Stimulated activated CD4-positive, alpha-beta T cell treated with anti-CD3 and anti-CD28 coated beads, Interleukin-4, amount 100 ng/mL, for 24 hours (primary cell): ENCODE results near the gene CRABP1.

Experiments used
- DNase-seq: peaks from one replicate; pipeline ENCODE4 v3.0.0-alpha.2; 2020

The CRABP1 gene

DNA sequence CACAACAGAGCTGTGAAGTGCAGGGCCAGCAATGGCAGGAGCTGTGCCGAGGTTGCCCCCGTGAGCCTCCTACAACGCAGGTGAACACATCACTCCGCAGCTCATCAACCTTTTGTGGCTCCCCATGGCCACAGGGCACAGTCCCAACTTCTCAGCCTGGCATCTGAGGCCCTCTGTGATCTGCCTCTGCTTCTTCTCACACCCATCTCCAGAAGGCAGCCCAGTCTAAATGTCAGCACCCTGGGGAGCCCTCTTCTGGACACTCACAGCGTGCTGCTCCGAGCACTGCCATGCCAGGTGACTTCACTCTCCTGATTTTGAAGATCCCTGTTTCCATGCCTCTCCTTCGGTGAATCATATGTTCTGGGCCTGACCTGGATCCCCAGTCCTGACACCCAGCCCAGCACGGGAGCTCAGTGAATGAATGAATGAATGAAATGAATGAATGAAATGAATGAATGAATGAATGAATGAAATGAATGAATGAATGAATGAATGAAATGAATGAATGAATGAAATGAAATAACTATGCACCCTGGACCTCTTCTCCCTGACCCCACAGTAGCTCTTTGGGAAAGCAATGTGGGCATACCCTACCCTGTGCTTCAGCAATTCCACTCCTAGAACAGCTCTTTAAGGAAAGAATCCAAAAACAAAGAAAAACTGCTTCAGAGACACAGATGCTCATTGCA lies 22.9 kb upstream of the CRABP1 start:
- DNase-seq: no peak

DNA sequence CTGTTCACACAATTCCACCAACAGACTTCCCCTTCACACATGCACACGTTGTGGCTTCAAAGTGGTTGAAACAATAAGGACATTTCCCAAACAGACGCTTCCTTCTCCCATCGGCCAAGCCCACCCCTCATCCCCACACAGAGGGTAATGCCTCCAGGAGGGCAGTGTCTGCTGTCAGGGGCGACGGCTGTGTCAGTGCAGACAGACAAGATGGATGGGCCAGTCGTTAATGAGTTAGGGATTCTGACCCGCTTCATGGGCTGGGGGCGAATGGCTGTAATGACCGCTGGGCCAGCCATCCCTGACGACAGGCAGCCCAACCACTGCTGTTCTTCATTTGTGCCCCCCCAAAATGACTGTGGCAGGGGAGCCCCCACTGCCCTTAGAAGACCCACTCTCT lies 20.6 kb upstream of the CRABP1 start:
- no peak for DNase-seq

DNA sequence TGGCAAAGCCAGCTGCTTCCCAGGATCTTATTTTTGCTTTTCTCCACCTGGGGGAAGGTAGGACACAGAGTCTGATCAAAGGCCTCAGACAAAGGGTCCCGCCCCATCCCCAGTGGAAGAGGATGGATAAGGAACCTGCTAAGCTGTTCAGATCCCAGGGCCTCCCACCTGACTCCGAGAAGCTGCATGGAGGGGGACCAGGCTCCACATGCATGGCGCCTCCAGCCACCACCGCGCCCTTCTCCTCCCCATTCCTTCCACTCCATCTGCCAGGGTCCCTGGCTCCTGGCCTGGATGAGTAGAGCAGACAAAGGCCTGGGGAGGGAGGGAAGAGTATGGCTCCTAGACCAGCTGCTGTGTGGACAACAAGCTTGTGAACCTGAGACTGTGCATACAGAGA lies 20.0 kb upstream of the CRABP1 start:
- DNase-seq: no peak

DNA sequence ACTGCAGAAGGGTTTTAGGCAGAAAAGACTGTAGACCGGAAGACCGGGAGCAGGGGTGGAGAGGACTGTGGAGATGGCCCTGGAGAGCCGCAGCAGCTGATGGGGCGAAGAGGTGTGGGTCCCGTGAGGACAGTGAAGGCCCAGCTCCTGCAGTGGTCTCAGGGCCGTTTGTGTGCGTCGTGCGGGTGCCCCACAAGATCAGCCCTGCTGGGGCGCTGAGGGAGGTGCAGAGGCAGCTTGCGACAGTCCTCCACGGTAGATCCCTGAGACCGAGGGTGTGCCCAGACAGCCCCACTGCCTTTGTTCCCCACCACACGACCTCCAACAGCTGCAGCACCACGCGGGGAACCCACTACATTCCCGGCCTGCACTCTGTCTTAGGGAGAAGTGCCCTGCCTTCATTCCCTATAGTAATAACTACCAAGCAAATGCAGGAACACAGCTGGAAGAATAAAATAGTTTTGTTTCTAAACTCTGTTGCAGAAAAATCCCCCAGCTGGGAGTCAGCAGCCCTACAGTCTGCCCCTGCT lies 19.0 kb upstream of the CRABP1 start:
- no peak for DNase-seq

DNA sequence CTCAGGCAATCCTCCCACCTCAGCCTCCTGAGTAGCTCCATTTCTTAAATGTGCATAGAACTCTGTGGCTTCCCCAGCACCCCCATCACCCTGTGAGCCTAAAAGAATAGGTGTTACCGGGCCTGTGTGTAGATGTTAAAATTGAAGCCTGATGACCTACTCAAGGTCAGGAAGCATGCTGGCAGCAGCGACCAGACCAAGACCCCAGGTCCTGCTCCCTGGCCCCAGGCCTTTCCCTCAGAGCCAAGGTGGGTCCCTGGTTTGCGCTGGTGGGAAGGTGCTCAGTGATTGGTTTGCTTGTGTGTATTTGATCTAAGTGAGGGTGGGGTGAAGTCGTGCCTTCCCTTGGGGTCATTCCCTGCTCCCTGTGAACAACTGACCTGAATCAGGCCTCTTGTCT lies 18.4 kb upstream of the CRABP1 start:
- no peak for DNase-seq

DNA sequence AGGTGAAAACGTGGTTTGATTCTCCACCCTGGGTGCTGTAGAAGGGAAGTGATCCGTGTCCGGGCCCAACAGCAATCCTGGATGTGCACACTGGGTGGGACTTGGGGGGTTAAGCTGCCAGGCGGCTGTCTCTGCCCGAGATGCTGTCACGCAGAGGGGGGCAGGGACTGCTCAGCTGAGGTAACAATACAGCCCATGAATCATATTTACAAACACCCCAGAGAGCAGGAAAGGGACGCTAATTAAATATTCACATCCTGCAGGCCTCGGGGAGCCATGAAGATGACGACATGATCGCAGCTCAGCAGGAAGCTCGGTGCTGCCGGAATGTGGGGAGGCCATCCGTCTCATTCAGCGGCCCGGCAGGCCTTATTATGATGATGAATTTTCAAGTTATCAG lies 17.9 kb upstream of the CRABP1 start:
- no peak for DNase-seq

DNA sequence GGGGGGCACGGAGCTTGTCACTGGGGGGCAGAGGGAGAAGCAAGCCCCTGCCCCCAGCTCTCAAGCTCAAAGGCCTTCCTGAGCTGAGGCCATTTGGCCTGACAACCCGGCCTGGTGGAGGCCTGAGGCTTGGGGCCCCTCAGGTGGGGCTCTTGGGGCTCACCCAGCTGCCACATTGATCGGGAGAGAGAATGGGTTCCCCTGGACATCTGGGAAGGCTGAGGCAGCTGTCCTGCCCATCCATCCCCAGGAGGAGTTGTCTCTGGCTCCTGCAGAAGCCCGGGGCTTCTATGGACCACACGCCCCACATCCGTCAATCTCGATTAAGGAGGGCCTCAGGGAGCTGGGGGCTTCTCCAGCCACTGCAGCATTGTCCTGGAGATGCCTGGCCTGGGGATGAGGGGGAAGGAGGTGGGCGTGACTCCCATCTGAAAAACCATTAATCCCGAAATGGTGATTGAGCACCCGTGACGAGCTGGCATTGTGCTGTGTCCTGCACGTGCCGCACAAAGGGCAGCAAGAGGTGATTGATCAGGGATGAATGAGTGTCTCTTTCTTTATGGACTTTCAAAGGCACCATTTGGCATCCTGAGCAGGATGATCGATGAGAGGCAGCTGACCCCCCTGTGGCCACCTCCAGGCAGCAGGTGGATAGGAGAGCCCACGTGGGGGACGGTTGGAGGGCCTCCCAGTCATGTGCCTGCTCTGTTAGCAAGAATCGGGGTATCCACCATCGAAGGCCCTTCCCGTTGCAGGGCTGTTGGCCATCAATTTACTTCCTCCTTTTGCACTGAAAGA lies 17.2 kb upstream of the CRABP1 start:
- DNase-seq: no peak

DNA sequence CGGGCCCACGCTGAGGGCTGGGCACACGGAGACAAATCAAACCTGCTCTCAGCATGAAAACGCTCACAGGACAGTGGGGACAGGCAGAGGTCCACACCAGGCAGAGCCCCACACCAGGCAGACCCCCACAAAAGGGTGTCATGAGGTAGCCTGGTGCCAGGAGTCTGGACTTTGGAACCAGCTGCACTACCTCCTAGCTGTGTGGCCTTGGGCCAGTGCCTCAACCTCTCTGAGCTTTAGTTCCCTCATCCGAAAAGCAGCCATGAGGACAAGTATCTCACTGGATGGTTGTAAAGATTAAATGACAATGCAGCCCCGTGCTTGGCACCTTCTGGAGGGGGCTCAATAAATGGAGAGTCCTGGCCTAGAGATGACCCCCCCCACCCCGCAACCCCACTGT lies 16.5 kb upstream of the CRABP1 start:
- no peak for DNase-seq

DNA sequence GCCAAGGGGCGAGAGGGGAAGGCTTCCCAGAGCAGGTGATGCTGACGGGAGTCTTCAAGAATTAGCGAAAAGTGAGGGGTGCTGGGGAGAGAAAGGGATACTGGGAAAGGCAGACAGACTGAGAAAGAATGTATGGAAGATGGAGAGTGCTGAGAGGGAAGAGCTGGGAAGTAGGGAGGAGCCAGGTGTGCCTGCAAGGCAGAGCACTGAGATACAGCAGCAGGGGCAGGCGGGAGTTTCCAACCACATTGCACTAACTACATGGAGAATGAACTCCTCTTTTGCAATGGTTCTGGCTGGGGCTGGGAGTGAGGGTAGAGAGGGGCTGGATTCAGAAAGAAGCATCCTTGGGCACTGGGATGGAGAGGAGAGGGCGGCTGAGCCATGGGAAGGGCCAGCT lies 16.0 kb upstream of the CRABP1 start:
- no peak for DNase-seq

DNA sequence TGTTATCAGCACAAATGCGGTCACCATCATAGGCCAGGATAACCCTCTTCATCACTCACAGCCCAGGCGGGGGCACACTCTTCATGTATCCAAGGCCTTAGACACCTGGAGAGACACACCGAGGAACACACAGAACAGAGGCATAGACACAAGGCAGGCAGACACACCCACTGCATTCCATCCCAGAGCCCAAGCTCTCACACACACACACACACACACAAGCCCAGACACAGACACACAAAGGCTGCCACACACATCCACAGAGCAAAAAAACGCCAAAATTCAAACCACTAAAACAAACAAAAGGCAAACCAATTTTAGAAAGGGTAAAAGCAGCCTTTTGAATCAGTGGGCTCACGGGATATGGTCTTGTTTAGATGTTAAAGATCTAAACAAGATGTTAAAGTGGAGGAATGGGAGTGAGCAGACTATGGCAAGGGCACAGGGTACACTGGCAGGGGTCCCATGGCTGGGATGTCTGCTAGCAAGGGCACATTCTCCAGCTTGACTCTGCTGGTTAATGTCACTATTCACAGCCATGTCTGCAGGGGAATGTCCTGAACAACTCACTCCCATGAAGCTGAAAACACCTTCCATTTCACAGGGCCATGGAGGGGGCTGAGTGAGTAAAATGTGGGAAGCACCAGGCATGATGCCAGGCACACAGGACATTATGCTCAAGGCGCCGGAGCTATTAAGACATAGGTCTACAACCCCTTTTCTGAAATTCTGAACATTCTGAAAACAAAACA lies 14.9 kb upstream of the CRABP1 start:
- DNase-seq: no peak

DNA sequence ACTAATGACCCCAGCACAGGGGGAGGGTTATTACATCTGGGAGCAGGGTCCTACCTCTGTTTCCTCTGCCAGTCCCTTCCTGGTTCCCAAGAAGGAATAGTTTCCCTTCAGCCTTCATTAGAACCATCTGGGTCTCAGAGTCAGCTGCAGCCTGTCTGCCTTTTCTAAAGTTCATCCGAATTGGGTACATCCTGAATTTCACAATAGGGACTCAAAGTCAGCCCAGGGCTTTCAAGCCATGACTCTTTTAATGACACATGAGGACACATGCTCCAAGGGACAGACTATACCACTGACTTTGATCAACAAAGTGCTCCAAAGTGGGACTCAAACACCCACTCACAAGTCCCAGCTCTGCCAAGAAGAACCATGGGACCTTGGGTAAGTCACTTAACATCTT lies 12.7 kb upstream of the CRABP1 start:
- no peak for DNase-seq

DNA sequence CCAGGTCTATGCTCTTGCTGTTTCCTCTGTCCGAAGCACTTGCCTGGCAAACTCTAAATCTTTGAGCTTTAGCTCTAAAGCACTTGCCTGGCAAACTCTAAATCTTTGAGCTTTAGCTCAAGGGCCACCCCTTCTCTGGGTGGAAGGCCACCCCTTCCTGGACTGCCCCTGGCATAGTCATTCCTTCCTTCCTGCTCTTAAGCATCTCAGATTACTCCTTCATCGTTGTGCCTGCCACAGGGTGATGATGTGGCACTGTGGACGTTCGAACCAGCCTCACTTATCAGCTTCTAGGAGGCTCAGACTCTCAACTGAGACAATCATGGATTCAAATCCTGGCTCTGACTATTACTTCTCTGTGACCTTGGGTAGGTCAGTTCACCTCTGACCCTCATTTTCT lies 10.5 kb upstream of the CRABP1 start:
- no peak for DNase-seq

DNA sequence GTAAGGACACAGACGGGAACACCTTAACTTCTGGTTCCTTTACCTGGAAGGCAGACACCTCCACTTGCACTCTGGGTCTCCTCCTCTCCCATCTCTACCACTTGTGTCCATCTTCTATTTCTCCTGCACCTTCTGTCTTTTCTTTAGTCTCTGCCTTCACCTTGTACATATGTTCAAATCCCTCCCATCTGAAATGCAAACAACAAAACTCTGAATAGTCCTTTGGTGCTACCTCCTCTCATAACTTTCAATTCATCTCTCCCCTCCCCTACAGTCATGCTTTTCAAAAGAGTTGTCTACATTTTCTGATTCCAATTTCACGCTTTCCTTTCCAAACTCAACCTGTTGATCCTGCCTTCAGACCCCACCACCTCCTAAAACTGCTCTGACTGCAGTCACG lies 5.3 kb upstream of the CRABP1 start:
- no peak for DNase-seq

DNA sequence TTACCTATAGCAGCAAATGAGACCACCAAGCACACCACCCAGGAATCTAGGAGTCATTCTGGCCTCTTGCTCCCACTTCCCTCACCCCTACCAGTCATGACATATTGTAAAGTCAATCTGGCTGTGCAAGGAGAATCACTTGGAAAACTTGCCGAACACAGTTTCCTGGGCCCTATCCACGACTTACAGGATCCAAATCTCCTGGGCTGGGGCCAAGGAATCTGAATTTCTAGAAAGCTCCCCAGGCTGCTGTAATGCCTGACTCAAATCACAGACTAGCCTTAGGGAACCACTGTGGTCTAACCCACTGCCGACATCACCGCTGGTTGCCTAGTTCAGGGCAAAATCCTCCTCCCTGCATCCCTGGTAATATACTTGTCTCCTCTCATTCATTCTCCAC lies 4.2 kb upstream of the CRABP1 start:
- DNase-seq: no peak

DNA sequence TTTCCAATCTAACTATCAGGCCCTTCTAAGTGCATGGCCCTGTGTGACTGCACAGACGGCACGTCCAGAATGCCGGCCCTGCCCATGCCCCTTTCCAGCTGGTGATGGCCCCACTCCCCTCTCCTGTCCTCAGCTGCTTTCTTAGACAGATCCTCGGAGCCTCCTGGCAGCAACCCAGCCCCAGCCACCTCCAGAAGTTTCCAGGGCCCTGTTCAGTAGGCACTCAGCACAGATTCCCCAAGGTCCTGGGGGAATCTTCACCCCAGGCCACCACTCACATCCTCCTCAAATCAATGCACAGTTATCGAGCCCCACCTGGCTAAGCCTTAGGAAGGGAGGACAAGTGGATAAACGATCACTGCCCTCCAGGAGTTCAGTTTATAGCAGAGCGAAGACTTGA lies 1.4 kb upstream of the CRABP1 start:
- no peak for DNase-seq

DNA sequence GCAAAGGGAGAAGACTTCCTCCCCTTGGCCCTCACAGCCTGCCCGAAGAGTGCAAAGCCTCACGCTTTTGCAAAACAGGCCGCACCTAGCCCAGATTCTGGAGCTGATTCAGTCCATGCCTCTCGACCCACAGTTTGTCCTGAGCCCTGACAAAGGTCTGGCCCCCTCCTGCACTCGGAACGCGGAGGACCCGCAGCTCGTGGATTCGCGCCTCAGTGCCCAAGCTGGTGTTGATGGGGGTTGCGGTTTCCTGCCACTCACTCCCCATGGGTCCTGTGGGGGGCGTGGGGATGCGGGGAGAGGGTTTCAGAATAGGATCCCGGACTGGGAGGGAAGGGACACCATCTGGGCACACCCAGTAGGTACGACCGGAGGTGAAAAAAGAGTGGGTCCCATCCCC lies 594 bp upstream of the CRABP1 start:
- no peak for DNase-seq

DNA sequence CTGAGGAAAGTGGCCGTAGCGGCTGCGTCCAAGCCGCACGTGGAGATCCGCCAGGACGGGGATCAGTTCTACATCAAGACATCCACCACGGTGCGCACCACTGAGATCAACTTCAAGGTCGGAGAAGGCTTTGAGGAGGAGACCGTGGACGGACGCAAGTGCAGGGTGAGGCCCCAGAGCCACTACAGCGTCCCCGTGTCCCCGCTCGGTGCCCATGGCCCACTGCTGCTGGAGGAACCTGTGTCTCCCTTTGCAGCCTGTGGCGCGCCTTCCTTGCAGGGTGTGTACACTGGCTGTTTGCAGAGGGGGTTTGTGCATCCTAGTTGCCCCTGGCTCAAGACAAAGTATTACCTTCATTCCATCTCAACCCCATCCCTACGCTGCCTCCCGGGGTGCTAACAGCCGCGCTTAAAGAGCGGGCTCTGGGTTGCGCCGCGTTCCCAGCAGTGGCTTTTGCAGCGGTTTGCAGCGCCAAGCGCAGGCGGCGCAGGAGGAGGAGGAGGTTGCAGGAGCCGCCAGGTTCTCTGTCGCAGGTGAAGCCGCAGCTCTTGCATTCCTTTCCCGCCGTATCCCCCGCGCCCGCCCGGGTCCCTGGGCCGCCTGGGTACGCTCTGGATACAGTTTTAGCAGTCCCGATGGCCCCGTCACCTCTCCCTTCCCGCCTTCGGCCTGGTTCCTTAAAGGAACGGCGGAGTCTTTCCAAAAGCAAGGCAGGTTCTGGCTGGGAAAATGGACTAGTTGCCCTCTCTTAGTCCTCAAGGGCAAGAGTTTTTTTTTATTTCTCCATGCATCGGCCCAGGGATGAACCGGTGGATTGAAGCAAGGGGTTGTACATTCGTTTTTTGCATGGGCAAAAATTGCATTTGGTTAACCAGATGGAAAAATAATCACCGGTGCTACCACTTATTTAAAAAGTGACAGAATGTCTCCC lies 1.2 kb downstream of the CRABP1 start:
- no peak for DNase-seq

DNA sequence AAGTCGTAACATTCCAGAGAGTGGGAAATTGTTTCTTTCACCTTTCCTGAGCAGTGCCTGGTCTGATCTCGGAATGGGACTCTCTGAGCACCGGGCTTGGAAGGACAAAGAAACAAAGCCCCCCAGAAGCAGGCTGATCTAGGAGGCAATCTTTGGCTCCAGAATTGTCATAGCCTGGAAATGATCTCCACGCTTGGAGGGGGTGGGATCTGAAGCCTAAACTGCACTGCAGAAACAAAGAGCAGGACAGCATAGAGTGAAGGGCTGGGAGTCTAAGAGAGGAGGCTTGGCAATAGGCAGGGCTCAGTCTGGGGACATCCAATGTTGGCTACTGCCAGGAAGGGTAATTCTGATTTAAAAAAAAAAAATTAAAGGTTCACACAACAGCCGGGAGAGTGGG lies 1.9 kb downstream of the CRABP1 start:
- DNase-seq: no peak

DNA sequence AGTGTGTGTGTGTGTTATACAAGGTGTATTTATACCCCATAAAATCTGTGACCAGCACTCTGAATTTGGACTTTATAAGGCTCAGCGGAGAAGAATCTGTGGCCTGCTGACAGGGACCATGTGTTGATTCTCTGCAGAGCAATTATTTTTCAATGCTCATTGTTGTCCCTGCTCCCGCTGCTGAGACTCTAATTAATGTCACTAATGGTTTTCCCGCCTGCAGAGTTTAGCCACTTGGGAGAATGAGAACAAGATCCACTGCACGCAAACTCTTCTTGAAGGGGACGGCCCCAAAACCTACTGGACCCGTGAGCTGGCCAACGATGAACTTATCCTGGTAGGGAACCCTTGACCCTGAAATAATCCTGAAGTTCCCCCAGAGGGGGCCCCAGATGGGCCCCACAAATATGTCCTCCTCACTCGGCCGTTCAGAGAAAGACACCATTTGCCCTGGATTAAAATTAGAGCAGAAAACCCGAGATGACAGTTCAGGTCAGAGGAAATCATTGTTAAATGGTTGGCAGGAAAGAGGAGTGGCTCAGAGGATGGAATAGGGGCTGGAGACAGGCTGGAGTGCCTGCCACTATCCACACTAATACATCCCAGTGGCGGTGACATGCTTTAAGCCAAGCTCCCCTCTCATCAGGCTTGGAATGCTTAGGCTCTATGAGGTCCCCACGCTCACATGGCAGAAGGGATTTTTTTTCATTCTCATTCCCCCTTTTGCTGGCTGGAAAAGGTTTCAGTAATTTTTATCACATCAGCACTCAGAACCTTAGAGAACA lies 3.3 kb downstream of the CRABP1 start:
- DNase-seq: no peak

DNA sequence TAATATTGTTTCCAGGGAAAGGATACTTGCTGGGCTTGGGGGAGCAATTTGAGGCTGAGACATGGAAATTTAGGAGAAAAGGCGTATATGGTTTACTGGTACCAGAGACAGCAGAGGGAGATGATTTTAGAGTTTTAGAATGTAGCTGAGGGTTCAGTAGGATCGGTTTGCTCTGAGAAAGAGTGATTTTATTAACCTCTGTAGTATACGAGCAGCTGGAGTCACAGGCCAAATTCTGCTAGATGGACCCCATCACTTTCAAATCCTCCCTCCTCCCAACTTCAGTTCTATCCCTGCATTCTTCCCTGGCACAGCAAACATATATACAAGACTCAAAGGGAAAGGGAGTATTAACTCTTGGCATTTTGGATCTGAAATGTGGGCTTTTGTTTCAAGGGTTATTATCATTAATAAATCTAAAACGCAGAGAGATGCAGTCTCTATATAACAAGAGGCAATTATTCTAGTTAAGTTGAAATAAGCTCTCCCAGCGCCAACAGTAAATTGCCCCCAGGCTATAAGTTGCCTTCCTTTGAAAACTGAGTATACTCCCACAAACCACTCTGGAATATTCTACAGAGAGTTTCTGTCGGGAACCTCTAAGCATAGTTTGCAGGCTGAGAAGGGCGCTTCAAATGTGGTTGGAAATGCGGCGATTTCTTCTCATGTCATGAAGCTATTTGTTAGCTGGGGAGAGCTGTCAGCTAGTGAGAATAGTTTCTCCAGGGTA lies 5.4 kb downstream of the CRABP1 start:
- no peak for DNase-seq
